HepG2 (cell line): ENCODE measurements around the gene RAD1. TPM values are rescaled to one million over a fixed set of nuclear protein-coding genes. Genes with fewer than 3 reads are reported as not detected.

Experiments used
- ATAC-seq: fragments of 200-7000 bp; cut with Tn5 transposase; 3 replicates; pipeline ENCODE4 v1.9.1; 2020; ENCODE audit warnings: mild to moderate bottlenecking, moderate library complexity
- BruUV-seq: library from RNA; stranded (reverse); fragments of 400-500 nt; replicated peaks from 2 replicates; lab custom pipeline; 2021; lab: Mats Ljungman, UMichigan
- CTCF ChIA-PET: fragments of 300-600 bp; formaldehyde crosslinking; extraction: SDS; loops from one replicate; lab custom pipeline; 2021; ENCODE audit warnings: low total read pairs, inconsistent platforms, low intra/inter-chr PET ratio; lab: Yijun Ruan, JAX
- POLR2A ChIA-PET: fragments of 350-600 bp; sonication (Branson Sonifier 250); formaldehyde crosslinking; loops from one replicate; lab custom pipeline; 2020; ENCODE audit warnings: antibody characterized with exemption, inconsistent platforms; lab: Yijun Ruan, JAX
- DNase-seq: peaks from one replicate; pipeline ENCODE4 v3.0.0-alpha.2; 2015; ENCODE audit warnings: low spot score
- FAIRE-seq: peaks from 3 replicates; lab custom pipeline; 2011; peaks lifted over from hg19 to GRCh38; lab: Jason Lieb, UNC
- H2AFZ ChIP-seq: one replicate; pipeline ENCODE4 v1.6.1; 2011; ENCODE audit warnings: low read length, inconsistent platforms
- H3K27ac ChIP-seq: fragments of 300-600 bp; 3 replicates; pipeline ENCODE4 v1.8.0; 2011; ENCODE audit warnings: mixed run types, mild to moderate bottlenecking, mixed read lengths, low read length, inconsistent platforms; ENCODE audit not compliant: insufficient read depth; ENCODE audit errors: extremely low read length
- H3K27me3 ChIP-seq, 2 experiments: fragments of 200-600 bp in 1 of 2; 2 replicates in 1 of 2; 3 replicates in 1 of 2; pipeline versions ENCODE4 v1.6.0 to v1.8.0; 2011; ENCODE audit warnings: low read length in 2 of 2, mild to moderate bottlenecking in 2 of 2, moderate library complexity in 2 of 2, inconsistent platforms in 1 of 2; ENCODE audit not compliant: insufficient read depth in 2 of 2, control insufficient read depth in 1 of 2
- H3K36me3 ChIP-seq, 2 experiments: fragments of 200-600 bp in 1 of 2; replicated peaks in 1 of 2; 2 replicates in 1 of 2; 3 replicates in 1 of 2; pipeline versions ENCODE4 v1.5.1 to v1.8.0; 2011; ENCODE audit warnings: low read length in 2 of 2, inconsistent platforms in 1 of 2; ENCODE audit not compliant: insufficient read depth in 2 of 2, control insufficient read depth in 1 of 2
- H3K4me1 ChIP-seq: 2 replicates; pipeline ENCODE4 v1.5.1; 2012; ENCODE audit warnings: low read length, inconsistent platforms; ENCODE audit not compliant: insufficient read depth
- H3K4me2 ChIP-seq: 2 replicates; pipeline ENCODE4 v1.6.0; 2011; ENCODE audit warnings: low read depth, low read length, inconsistent platforms
- H3K4me3 ChIP-seq, 3 experiments: fragments of 200-600 bp in 1 of 3; sonication (generic), shearing (Covaris generic) in 1 of 3; replicated peaks in 1 of 3; 2 replicates each; pipeline ENCODE4 v1.5.1; 2011 to 2016; ENCODE audit warnings: low read length in 3 of 3, inconsistent platforms in 2 of 3, low read depth in 2 of 3, mild to moderate bottlenecking in 2 of 3, control low read depth in 1 of 3, mixed read lengths in 1 of 3; ENCODE audit not compliant: insufficient read depth in 1 of 3
- H3K79me2 ChIP-seq: one replicate; pipeline ENCODE4 v1.6.1; 2011; ENCODE audit warnings: low read length, inconsistent platforms; ENCODE audit not compliant: insufficient read depth
- H3K9ac ChIP-seq: 2 replicates; pipeline ENCODE4 v1.6.0; 2011; ENCODE audit warnings: mild to moderate bottlenecking, low read depth, low read length, inconsistent platforms; ENCODE audit not compliant: insufficient read depth
- H3K9me3 ChIP-seq: 2 replicates; pipeline ENCODE4 v1.5.1; 2012; ENCODE audit warnings: mild to moderate bottlenecking, low read length
- H4K20me1 ChIP-seq: 2 replicates; pipeline ENCODE4 v1.6.0; 2011; ENCODE audit warnings: inconsistent platforms, mild to moderate bottlenecking, low read length, moderate library complexity; ENCODE audit not compliant: insufficient read depth
- GRHL1 ChIP-seq: sonication (generic); formaldehyde crosslinking; conservative IDR thresholded peaks from 2 replicates; pipeline ENCODE4 v1.8.0; 2022; ENCODE audit warnings: missing genetic modification reagents
- NONO ChIP-seq, 2 experiments: fragments of 450-650 bp in 1 of 2; sonication (generic) in 1 of 2; formaldehyde crosslinking in 1 of 2; IDR thresholded peaks in 1 of 2; conservative IDR thresholded peaks in 1 of 2; 2 replicates each; pipeline versions ENCODE4 v1.6.1 to v1.8.0; 2017 to 2022; ENCODE audit warnings: mild to moderate bottlenecking in 1 of 2, missing genetic modification reagents in 1 of 2, moderate library complexity in 1 of 2
- RBM39 ChIP-seq: fragments of 200-400 bp; formaldehyde crosslinking; IDR thresholded peaks from one replicate; pipeline ENCODE4 v1.6.1; 2018; ENCODE audit warnings: antibody characterized with exemption, mild to moderate bottlenecking, low read depth, low read length; ENCODE audit not compliant: poor library complexity, severe bottlenecking
- TAF1 ChIP-seq: sonication (generic); formaldehyde crosslinking; IDR thresholded peaks from 2 replicates; pipeline ENCODE4 v1.4.0; 2020; ENCODE audit warnings: missing genetic modification reagents
- ZBTB14 ChIP-seq: sonication (generic); formaldehyde crosslinking; IDR thresholded peaks from 2 replicates; pipeline ENCODE4 v1.4.0; 2020; ENCODE audit warnings: missing genetic modification reagents
- ZBTB2 ChIP-seq: sonication (generic); formaldehyde crosslinking; IDR thresholded peaks from 2 replicates; pipeline ENCODE4 v1.8.0; 2022; ENCODE audit warnings: low read depth, missing genetic modification reagents
- ZHX2 ChIP-seq, 2 experiments: sonication (generic) in 1 of 2; formaldehyde crosslinking in 1 of 2; IDR thresholded peaks; 2 replicates each; pipeline versions ENCODE4 v1.6.1 to v1.9.0; 2014 to 2022; ENCODE audit warnings: antibody characterized with exemption in 1 of 2, borderline replicate concordance in 1 of 2, inconsistent platforms in 1 of 2, low read depth in 1 of 2, missing genetic modification reagents in 1 of 2
- ZNF326 ChIP-seq: sonication (generic); formaldehyde crosslinking; IDR thresholded peaks from 2 replicates; pipeline ENCODE4 v1.4.0; 2020; ENCODE audit warnings: missing genetic modification reagents, borderline replicate concordance
- ZNF512 ChIP-seq: sonication (generic); formaldehyde crosslinking; IDR thresholded peaks from 2 replicates; pipeline ENCODE4 v1.4.0; 2020; ENCODE audit warnings: mild to moderate bottlenecking, missing genetic modification reagents
- WGBS: methylation state at CpG from one replicate; pipeline ENCODE4 v1.1.6; 2017; ENCODE audit warnings: low lambda C conversion rate; 5-methylcytosine and 5-hydroxymethylcytosine counted together
- in situ Hi-C: cut with HindIII; loops from 2 replicates; pipeline ENCODE4 v1.10.0; 2017; ENCODE audit warnings: low pct_unique_long_range_greater_than_20kb; ENCODE audit not compliant: extremely low pct_ligation_motif_present
- intact Hi-C: fragments of 100-400 bp; cut with micrococcal nuclease; formaldehyde crosslinking; loops from one replicate; pipeline ENCODE4 v1.10.0; 2022; ENCODE audit not compliant: unreplicated experiment
- polyA plus RNA-seq, 8 experiments: library from polyadenylated mRNA; depleted of rRNA in 3 of 8; stranded (reverse) in 7 of 8; unstranded in 1 of 8; fragments of >200 nt; fragmentation: Illumina TruSeq in 4 of 8; extraction: Trizol in 4 of 8; gene quantifications; 2 replicates each; pipeline versions ENCODE4 v1.2.1 to v1.2.3, GENCODE V29; 2011 to 2016; ENCODE audit warnings: low read depth in 4 of 8, missing spikeins in 1 of 8, mixed read lengths in 1 of 8; ENCODE audit not compliant: insufficient read depth in 1 of 8
- total RNA-seq, 5 experiments: library from RNA; depleted of rRNA; stranded (reverse); fragments of >200 nt; fragmentation: Illumina TruSeq; extraction: Trizol; gene quantifications; 2 replicates each; pipeline ENCODE4 v1.2.3, GENCODE V29; 2016; ENCODE audit warnings: low read depth in 1 of 5

Gene RAD1
- total and polyA plus RNA-seq, 2 of the 13 experiments (the other 11 are each of a cell fraction or from before 2014, with no cell fraction given): 14.7 to 39.1 TPM

- H3K27me3 ChIP-seq: no peaks in the 10 kb centered on the region
- no peaks in the 10 kb centered on the region for H3K36me3 ChIP-seq
- H3K4me3 ChIP-seq: no peak overlapping the region
- H3K9ac ChIP-seq: no peak overlapping the region
- POLR2A ChIA-PET: no interaction called here
- H3K4me1 ChIP-seq: peaks cover 49% of the 10 kb centered on the region
- DNase-seq: no peak
- no peaks in the 10 kb centered on the region for H3K9me3 ChIP-seq
- H4K20me1 ChIP-seq: no peaks in the 10 kb centered on the region
- CTCF ChIA-PET: no interaction called here
- ATAC-seq: no peak
- no peak overlapping the region for H3K4me2 ChIP-seq
- no TSS peak for BruUV-seq
- no peak overlapping the region for H2AFZ ChIP-seq
- H3K27ac ChIP-seq: no peak overlapping the region
- no peak for FAIRE-seq
- intact Hi-C loops: no loop called here
- WGBS: 95% methylated on average over 1 of the region's 1 CpG
- in situ Hi-C loops: no loop called here
- H3K79me2 ChIP-seq: no peaks in the 10 kb centered on the region
- no peak for TF ChIP-seq NONO (IDR thresholded peaks at IDR 0.05)
- TF ChIP-seq NONO (CRISPR knock-in tag; conservative IDR thresholded peaks at IDR 0.05): no peak
- no peak for TF ChIP-seq ZBTB2 (CRISPR knock-in tag)
- no peak for TF ChIP-seq ZBTB14 (CRISPR knock-in tag)
- TF ChIP-seq GRHL1: no peak
- no peak for TF ChIP-seq ZHX2 (IDR thresholded peaks at IDR 0.05; ENCODE audit: low read depth)
- TF ChIP-seq ZHX2 (CRISPR knock-in tag; IDR thresholded peaks at IDR 0.05; ENCODE audit: borderline replicate concordance): no peak
- TF ChIP-seq TAF1 (CRISPR knock-in tag): no peak
- TF ChIP-seq ZNF326 (CRISPR knock-in tag): no peak
- TF ChIP-seq RBM39: no peak
- no peak for TF ChIP-seq ZNF512 (CRISPR knock-in tag)
These were observed 46.0 kb downstream of the RAD1 start for GRCh38 chr5:34869256-34869655.
